Measurements from ENCODE around the gene PITX1.

The PITX1 gene

GRCh38 chr5:135067587-135067986 is 33.6 kb upstream of the PITX1 start:
- H3K36me3 Mint-ChIP-seq (ENCODE audit: low read depth) = no peaks in the 10 kb centered on the region
- H3K27me3 Mint-ChIP-seq (ENCODE audit: low read depth) = no peaks in the 10 kb centered on the region
- H3K4me1 Mint-ChIP-seq (ENCODE audit: low read depth) = no peaks in the 10 kb centered on the region
- H3K9me3 Mint-ChIP-seq = no peaks in the 10 kb centered on the region
- no peak for DNase-seq (ENCODE audit: low spot score)
- H3K27ac Mint-ChIP-seq = no peak overlapping the region
- H3K4me3 Mint-ChIP-seq = no peak overlapping the region

DNA sequence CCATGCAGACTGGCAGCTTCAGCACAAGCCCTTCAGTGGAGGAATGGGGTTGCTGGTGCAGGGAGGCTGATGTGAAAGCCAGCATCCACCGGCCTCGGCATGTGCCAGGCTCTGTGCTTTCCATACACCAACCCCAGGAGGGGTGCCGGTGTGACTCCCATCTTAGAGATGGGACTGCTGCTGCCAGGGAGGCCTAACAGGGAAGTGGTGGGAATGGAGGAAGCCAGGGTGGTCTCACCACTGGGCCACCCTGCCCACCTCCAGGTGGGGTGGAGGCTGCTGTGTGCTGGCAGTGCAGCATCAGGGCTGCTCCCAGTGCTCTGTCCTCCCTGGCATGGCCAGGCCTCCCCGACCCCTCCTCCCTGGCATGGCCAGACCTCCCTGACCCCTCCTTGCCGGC is 32.8 kb upstream of the PITX1 start:
- Mint-ChIP-seq H3K9me3 (no peaks in the 10 kb centered on the region), H3K4me1 (ENCODE audit: low read depth) (no peaks in the 10 kb centered on the region)

DNA sequence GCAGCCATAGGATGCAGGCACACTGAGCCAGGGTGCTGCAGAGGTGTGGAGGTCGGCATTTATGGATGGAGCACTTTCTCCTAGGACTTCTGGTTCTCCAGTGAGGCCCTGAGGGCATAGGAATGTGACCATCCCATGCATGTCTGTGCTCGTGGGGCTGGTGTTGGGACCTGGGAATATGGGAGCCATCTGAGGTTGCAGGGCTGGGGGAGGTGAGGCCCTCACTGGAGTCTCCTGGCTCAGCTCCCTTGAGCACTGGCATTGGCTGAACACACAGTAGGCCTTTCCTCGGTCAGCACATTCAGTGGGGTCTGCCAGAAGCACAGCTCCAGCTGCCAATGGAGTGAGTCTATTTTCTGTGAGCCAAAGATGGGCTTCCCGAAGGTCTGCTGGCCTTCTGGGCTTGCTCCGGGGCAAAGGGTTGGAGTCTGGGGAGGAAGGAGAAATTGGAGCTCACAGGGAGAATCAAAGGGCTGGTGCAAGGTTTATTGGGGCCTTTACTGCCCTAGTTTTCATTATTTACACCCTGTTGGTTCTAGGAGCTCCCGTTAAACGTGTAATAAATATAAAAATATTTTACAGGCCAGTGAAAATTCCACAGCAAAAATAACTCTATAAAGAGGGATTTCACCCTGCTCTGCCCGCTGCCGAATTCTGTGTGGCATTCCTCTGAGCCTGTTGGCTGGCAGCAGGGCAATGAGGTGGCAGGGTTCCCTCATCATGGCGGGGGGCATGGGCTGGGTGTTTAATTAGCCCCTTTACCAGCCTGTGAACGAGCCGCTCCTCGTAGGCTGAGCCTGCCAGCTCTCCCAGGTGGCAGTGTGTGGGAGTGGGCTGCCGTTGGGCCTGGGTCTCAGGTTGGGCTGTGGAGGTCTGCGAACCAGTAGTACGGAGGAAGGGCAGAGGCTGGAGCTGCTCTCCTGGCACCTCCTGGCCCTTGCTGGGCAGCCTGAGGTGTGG is 31.6 kb upstream of the PITX1 start:
- Mint-ChIP-seq H3K27me3 (ENCODE audit: low read depth) (no peaks in the 10 kb centered on the region), H3K9me3 (no peaks in the 10 kb centered on the region), H3K27ac (no peak overlapping the region), H3K4me1 (ENCODE audit: low read depth) (no peaks in the 10 kb centered on the region), H3K4me3 (no peak overlapping the region), H3K36me3 (ENCODE audit: low read depth) (no peaks in the 10 kb centered on the region)
- no peak for DNase-seq (ENCODE audit: low spot score)

More for the DNA sequence above, 32.8 kb upstream of the PITX1 start:
- Mint-ChIP-seq H3K27ac (no peak overlapping the region), H3K27me3 (ENCODE audit: low read depth) (no peaks in the 10 kb centered on the region), H3K4me3 (no peak overlapping the region), H3K36me3 (ENCODE audit: low read depth) (no peaks in the 10 kb centered on the region)
- DNase-seq (ENCODE audit: low spot score) = no peak

- no peak for DNase-seq (ENCODE audit: low spot score)
- Mint-ChIP-seq H3K9me3 (no peaks in the 10 kb centered on the region), H3K36me3 (ENCODE audit: low read depth) (no peaks in the 10 kb centered on the region), H3K4me3 (no peak overlapping the region), H3K4me1 (ENCODE audit: low read depth) (no peaks in the 10 kb centered on the region), H3K27ac (no peak overlapping the region), H3K27me3 (ENCODE audit: low read depth) (no peaks in the 10 kb centered on the region)
Measured at GRCh38 chr5:135064235-135064570, 30.2 kb upstream of the PITX1 start.

DNA sequence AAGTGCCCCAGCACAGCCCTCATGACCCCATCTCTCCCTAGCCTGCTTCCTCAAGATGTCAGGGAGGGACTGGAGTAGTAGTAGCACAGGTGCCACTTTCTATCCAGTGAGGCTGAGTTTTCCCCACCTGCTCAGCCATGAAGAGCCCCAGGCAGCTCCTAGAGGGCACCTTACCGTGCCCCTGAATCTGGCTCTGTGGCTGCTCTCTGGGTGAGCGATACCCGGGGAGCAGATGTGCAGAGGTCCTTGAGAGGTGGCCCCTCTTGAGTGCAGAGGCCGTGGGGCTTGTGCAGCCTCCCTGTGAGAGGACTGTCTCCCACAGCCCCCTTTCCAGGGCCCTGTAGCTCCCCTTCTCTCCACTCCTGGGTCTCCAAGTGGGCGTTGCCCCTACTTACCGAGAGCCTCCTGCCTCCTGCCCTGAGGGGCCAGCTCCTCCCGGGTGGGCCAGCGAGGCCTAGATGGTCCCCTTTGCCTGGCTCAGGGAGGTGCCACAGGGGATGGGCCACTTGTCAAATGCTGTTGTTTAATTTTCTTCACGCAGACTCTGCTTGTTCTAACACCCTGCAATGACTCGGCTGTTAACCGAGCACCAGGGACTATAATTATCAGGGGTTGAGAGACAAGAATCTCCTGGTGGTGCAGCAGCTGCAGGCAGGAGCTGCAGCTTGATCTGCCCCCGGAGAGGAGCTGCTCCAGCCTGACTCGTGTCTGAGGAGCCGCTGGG is 29.6 kb upstream of the PITX1 start:
- Mint-ChIP-seq H3K9me3 (no peaks in the 10 kb centered on the region), H3K4me1 (ENCODE audit: low read depth) (no peaks in the 10 kb centered on the region), H3K4me3 (no peak overlapping the region), H3K36me3 (ENCODE audit: low read depth) (no peaks in the 10 kb centered on the region), H3K27ac (no peak overlapping the region), H3K27me3 (ENCODE audit: low read depth) (no peaks in the 10 kb centered on the region)
- no peak for DNase-seq (ENCODE audit: low spot score)

DNA sequence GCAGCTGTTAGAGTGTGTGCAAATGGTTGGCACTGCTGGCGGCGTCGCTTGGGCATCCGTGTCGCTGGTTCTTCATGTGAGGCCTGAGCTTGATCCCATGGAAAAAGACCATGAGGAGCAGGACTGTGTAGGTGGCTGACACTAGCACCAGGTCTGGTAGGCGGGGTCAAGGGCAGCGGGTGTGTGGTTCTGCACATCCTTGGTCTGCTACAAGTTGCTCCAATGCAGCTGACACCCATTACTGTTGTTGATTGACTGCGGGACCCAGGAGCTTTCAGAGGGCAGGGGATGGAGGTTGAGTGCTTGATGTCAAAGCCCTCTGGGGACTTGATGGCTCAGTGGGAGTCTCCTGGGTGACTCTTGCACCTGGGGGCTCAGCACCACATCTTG is 29.0 kb upstream of the PITX1 start:
- DNase-seq (ENCODE audit: low spot score) = no peak
- H3K27ac Mint-ChIP-seq = no peak overlapping the region
- H3K4me3 Mint-ChIP-seq = no peak overlapping the region
- no peaks in the 10 kb centered on the region for H3K36me3 Mint-ChIP-seq (ENCODE audit: low read depth)
- no peaks in the 10 kb centered on the region for H3K9me3 Mint-ChIP-seq
- no peaks in the 10 kb centered on the region for H3K27me3 Mint-ChIP-seq (ENCODE audit: low read depth)
- no peaks in the 10 kb centered on the region for H3K4me1 Mint-ChIP-seq (ENCODE audit: low read depth)

GRCh38 chr5:135062216-135063055 is 28.4 kb upstream of the PITX1 start:
- Mint-ChIP-seq H3K4me1 (ENCODE audit: low read depth) (no peaks in the 10 kb centered on the region), H3K4me3 (no peak overlapping the region), H3K36me3 (ENCODE audit: low read depth) (no peaks in the 10 kb centered on the region), H3K27me3 (ENCODE audit: low read depth) (no peaks in the 10 kb centered on the region), H3K27ac (no peak overlapping the region), H3K9me3 (no peaks in the 10 kb centered on the region)
- no peak for DNase-seq (ENCODE audit: low spot score)

- H3K27ac Mint-ChIP-seq = no peak overlapping the region
- DNase-seq (ENCODE audit: low spot score) = no peak
- H3K36me3 Mint-ChIP-seq (ENCODE audit: low read depth) = no peaks in the 10 kb centered on the region
- no peak overlapping the region for H3K4me3 Mint-ChIP-seq
- peaks cover 8% of the 10 kb centered on the region for H3K27me3 Mint-ChIP-seq (ENCODE audit: low read depth)
- H3K4me1 Mint-ChIP-seq (ENCODE audit: low read depth) = no peaks in the 10 kb centered on the region
- no peaks in the 10 kb centered on the region for H3K9me3 Mint-ChIP-seq
Measured at GRCh38 chr5:135061001-135061400, 27.0 kb upstream of the PITX1 start.

DNA sequence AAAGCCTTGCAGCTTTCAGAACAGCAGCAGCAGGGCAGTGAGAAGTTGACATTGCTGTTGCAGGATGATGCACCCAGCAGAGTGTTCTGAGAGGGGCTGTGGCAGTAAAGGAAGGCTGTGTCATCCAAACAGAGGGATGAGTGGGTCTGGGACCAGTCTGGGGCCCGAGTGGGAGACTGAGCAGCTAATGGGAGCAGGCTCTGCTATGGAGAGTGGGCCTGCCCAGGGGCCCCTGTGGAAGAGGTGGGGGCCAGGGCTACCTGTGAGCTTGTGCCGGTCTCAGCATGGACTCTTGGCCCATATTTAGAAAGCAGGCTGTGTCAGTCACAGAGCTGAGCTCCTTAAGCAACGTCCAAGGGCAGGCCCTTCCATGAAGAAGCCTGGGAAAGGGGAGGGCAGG is 26.0 kb upstream of the PITX1 start:
- no peaks in the 10 kb centered on the region for H3K36me3 Mint-ChIP-seq (ENCODE audit: low read depth)
- H3K4me3 Mint-ChIP-seq = no peak overlapping the region
- peaks cover 13% of the 10 kb centered on the region for H3K27me3 Mint-ChIP-seq (ENCODE audit: low read depth)
- H3K9me3 Mint-ChIP-seq = no peaks in the 10 kb centered on the region
- no peak overlapping the region for H3K27ac Mint-ChIP-seq
- DNase-seq (ENCODE audit: low spot score) = no peak
- no peaks in the 10 kb centered on the region for H3K4me1 Mint-ChIP-seq (ENCODE audit: low read depth)

GRCh38 chr5:135059000-135059923 is 25.2 kb upstream of the PITX1 start:
- Mint-ChIP-seq H3K4me3 (no peak overlapping the region), H3K27me3 (ENCODE audit: low read depth) (peaks cover 19% of the 10 kb centered on the region), H3K9me3 (no peaks in the 10 kb centered on the region), H3K4me1 (ENCODE audit: low read depth) (no peaks in the 10 kb centered on the region), H3K27ac (no peak overlapping the region), H3K36me3 (ENCODE audit: low read depth) (no peaks in the 10 kb centered on the region)
- DNase-seq (ENCODE audit: low spot score) = no peak

DNA sequence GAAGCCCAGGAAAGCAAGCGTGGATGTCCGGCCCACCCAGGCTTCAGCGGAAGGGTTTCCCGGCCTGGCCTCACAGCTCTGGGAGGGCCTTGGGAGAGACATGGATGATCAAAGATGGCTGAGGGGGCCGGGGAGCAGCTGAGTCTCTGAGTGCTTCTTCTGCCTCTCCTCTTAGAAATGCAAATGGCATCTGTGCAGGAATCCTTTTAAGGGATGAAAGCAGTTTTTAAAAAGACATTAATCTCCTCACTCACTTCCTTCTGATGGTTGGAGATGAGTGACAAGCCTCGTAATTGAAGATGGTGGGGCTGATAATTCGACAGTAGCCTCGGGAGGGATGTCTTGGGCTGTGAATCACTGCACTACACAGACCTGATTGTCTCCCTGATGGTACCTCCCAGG is 24.3 kb upstream of the PITX1 start:
- Mint-ChIP-seq H3K36me3 (ENCODE audit: low read depth) (no peaks in the 10 kb centered on the region), H3K4me3 (no peak overlapping the region), H3K27ac (no peak overlapping the region), H3K9me3 (no peaks in the 10 kb centered on the region), H3K27me3 (ENCODE audit: low read depth) (peaks cover 29% of the 10 kb centered on the region), H3K4me1 (ENCODE audit: low read depth) (peaks cover 2% of the 10 kb centered on the region)
- DNase-seq (ENCODE audit: low spot score) = no peak

DNA sequence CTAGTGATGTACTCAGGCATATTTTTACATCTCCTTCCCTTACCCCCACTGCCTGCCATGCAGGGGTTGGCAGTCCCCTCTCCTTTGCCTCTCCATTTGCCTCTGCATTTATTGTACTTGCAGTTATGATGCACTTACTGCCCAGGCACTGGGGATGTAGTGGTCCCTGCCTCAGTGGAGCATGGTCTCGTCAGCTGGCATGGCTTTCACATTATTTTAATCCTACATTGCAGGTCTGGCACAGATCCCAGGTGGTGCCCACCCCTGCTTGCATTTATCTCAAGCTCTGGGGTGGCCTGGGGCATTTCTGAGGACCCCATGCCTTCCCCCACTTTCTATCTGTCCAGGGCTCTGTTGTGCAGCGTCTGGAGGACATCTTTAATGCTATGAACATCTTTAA is 23.2 kb upstream of the PITX1 start:
- Mint-ChIP-seq H3K27ac (no peak overlapping the region), H3K4me3 (no peak overlapping the region), H3K27me3 (ENCODE audit: low read depth) (peaks cover 40% of the 10 kb centered on the region), H3K4me1 (ENCODE audit: low read depth) (peaks cover 2% of the 10 kb centered on the region), H3K9me3 (no peaks in the 10 kb centered on the region), H3K36me3 (ENCODE audit: low read depth) (no peaks in the 10 kb centered on the region)
- DNase-seq (ENCODE audit: low spot score) = no peak

DNA sequence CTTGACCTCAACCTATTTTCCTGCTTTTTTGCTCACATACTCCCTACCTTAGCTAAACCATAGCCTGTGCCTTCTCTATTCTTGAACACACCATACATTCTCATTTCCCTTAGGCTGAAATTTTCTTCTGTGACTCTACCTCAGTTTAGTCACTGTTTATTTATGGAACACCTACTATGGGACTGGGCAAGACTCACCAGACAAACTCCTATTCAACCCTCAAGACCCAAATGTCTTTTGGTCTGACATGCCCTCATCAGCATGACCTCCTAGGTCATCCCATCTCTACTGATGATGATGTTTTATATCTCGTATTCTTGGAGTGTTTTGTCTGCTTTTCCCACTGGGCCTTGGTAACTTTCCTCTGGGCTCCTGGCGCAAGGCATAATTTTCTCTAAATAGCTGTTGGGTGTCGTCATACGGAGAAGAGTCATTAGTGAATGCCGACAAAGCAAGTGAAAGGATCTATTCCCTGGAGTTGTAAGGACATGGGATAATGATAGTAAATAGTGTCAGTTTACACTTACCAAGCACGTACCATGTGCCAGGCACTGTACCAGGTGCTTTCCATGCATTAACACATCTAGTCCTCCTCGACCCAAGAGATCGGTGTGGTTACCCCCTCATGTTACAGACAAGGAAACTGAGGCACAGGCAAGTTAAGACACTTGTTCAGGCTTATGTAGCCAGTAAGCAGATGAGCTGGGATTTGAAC is 22.4 kb upstream of the PITX1 start:
- H3K4me1 Mint-ChIP-seq (ENCODE audit: low read depth) = peaks cover 2% of the 10 kb centered on the region
- H3K36me3 Mint-ChIP-seq (ENCODE audit: low read depth) = no peaks in the 10 kb centered on the region
- H3K4me3 Mint-ChIP-seq = no peak overlapping the region
- no peak for DNase-seq (ENCODE audit: low spot score)
- no peak overlapping the region for H3K27ac Mint-ChIP-seq
- no peaks in the 10 kb centered on the region for H3K9me3 Mint-ChIP-seq
- peaks cover 47% of the 10 kb centered on the region for H3K27me3 Mint-ChIP-seq (ENCODE audit: low read depth)
